ENCODE measurements around the gene SOX12.

Gene SOX12

GRCh38 chr20:301886-302848 is 23.2 kb upstream of the SOX12 start:
- no peak for DNase-seq

DNA sequence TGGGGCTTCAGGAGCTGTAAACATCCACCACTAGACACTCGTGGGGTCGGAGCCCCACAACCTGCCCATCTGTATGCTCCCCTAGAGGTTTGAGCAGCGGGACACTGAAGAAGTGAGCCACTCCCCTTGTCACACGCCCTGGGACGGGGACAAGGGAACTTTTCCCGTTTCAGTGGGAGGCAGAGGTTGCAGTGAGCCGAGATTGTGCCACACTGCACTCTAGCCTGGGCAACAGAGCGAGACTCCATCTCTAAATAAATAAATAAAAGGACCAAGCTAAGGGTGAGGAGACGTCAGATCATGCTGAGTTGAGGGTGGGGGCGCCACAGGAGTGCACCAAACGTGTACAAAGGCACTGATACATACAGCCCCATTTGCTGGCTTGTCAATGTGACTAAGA is 19.6 kb upstream of the SOX12 start:
- no peak for DNase-seq

DNA sequence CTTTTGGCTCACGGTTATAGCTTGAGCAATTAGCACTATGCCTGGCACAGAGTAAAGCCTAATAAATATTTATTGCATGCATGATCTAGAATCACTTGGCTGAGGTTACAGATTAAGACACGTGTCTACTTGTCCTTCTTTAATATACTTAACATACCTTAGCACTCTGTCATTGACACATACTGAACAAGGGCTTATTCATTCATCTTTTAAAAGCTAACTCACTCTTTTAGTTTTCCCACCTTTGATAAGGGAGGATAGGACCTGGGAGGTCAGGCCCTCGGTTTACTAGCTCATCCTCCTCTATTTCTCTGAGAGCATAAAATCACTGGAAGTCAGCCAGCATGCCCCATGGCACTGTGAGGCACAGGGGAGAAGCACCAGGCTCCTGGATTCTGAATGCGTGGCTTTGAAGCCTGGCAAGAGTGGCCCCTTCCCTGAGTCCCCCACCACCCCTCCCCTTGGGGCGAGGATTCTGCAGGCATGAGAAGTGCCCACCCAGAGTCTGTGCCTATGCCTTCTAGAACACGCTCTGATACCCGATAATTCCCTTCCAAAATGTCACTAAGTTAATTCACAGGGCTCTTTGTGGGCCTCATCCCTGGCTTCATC is 16.8 kb upstream of the SOX12 start:
- no peak for DNase-seq

GRCh38 chr20:309306-309840 is 16.0 kb upstream of the SOX12 start:
- DNase-seq = no peak

GRCh38 chr20:309841-310644 is 15.3 kb upstream of the SOX12 start:
- DNase-seq = peak; percentile 83 to 93 (median 90)

- no peak for DNase-seq
These were observed 14.7 kb upstream of the SOX12 start for GRCh38 chr20:310645-311044.

DNA sequence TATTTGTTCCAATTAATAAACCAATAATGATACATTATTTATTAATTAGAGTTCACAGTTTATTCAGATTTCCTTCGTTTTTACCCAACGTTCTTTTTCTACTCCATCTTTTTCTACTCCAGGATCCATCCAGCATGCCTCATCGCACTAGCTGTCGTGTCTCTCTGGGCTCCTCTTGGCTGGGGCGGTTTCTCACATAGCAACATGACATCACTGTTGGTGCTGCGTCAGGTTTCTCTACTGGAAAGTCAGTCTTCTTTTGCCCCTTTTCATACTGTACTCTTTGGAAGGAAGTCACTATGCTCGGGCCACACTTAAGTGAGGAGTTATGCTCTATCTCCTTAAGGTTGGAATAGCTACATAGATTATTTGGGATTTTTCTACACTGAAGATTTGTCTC is 13.7 kb upstream of the SOX12 start:
- no peak for DNase-seq

DNA sequence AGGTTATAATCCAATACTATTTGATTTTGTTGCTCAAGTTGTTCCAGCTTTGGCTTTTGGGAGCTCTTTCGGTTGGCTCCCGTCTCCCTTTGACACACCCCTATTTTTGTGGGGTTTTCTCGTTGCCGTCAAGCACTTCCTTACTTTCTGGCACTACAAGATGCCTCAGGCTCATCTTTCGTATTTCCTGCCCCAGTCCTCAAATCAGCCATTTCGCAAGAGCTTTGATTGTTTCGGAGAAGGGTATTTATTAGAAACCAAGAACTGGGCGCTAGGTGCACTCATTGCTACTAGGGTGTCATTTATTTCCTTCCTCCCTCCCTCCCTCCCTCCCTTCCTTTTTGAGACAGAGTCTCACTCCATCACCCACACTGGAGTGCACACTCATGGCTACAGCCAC is 13.3 kb upstream of the SOX12 start:
- no peak for DNase-seq

- DNase-seq = no peak
These were observed 12.5 kb upstream of the SOX12 start for GRCh38 chr20:312866-313265.

DNA sequence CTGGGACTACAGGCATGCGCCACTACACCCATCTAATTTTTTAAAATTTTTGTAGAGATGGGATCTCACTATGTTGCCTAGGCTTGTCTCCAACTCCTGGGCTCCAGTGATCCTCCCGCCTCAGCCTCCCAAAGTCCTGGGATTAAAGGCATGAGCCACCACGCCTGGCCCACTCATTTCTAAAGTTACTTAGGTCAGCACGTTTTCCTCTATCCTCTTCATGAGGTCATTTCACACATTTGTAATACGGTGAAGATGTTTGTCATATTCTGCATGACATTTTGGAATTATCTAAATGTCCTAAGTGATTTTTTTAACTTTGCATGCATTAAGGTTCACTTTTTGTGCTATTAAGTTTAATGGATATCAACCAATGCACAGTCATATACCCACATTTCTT is 11.9 kb upstream of the SOX12 start:
- peak in 1 of 3 donors; percentile 37 for DNase-seq

- peak in 2 of 3 donors; percentile 44 to 71 for DNase-seq
These were observed 11.4 kb upstream of the SOX12 start for GRCh38 chr20:313948-314347.

DNA sequence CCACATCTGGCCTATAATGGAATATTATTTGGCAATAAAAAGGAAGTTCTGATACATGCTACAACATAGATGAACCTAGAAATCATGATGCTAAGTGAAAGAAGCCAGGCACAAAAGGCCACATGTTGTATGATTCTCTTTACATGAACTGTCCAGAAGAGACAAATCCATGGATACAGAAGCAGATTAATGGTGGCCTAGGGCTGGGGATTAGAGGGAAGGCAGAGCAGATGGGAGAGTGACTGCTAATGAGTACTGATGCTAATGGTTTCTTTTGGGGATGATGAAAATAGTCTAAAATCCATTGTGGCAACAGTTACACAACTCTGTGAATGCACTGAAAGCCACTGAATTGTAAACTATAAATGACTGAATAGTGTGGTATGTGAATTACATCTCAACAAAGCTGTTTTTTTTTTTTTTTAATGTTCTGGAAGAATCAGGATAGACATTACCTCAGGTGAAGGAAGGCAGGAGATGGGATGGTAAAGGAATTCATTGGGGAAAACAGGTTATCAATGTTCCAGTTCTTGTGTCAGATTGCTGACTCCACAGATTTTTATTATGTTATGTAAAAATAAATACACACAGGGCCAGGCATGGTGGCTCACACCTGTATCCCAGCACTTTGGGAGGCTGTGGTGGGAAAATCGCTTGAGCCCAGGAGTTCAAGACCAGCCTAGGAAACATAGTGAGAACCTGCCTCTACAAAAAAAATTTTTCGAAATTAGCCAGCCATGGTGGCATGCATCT is 8.9 kb upstream of the SOX12 start:
- DNase-seq = no peak

GRCh38 chr20:324177-325044 is 941 bp upstream of the SOX12 start:
- peak; percentile 86 to 95 (median 91) for DNase-seq

DNA sequence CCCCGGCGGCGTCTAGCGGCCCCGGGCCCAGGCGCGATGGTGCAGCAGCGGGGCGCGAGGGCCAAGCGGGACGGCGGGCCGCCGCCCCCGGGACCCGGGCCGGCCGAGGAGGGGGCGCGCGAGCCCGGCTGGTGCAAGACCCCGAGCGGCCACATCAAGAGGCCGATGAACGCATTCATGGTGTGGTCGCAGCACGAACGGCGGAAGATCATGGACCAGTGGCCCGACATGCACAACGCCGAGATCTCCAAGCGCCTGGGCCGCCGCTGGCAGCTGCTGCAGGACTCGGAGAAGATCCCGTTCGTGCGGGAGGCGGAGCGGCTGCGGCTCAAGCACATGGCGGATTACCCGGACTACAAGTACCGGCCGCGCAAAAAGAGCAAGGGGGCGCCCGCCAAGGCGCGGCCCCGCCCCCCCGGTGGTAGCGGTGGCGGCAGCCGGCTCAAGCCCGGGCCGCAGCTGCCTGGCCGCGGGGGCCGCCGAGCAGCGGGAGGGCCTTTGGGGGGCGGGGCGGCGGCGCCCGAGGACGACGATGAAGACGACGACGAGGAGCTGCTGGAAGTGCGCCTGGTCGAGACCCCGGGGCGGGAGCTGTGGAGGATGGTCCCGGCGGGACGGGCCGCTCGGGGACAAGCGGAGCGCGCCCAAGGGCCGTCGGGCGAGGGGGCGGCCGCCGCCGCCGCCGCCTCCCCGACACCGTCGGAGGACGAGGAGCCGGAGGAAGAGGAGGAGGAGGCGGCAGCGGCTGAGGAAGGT is 715 bp downstream of the SOX12 start:
- peak; percentile 25 to 59 (median 47) for DNase-seq

- DNase-seq = no peak
These were observed 1.4 kb downstream of the SOX12 start for GRCh38 chr20:326645-327185.

DNA sequence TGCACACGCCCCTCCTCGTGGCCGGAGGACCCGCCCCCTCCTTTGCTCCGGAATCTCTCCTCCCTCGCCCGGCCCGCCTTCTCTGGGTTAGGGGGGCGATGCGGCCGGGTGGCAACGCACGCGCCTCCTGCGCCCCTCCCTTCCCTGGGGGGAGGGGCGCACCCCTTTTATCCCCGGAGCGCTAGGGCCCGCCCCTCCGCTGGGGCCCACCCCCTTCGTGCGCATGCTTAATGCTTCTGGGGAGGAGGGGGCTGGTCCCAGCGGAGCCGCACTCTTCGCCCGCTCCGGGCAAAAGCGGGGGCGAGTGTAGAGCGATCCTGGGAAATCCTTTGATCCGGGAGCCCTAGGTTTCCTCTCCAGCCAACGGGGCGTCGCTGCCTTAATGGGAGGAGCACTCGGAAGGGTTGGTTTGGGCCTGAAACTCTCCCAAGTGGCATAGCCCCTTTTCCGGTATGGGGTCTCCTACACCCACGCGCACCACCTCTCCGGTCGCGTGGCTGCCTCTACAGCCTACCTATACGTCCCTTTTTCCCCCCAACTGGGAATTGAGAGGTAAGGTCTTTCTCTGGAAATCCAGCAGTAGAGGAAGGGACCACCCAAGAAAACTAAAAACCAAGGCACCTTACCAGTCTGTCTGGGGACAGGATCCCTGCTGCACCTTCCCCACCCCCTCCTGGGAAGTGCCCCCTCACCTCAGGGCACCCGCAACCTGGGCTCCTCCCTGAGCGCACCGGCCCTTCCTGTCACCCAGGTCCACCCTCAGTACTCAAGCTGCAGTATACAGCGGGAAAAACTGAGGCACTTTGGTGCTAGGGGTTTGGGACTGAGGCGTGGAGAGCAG is 2.1 kb downstream of the SOX12 start:
- DNase-seq = peak; percentile 52 to 81 (median 58)

DNA sequence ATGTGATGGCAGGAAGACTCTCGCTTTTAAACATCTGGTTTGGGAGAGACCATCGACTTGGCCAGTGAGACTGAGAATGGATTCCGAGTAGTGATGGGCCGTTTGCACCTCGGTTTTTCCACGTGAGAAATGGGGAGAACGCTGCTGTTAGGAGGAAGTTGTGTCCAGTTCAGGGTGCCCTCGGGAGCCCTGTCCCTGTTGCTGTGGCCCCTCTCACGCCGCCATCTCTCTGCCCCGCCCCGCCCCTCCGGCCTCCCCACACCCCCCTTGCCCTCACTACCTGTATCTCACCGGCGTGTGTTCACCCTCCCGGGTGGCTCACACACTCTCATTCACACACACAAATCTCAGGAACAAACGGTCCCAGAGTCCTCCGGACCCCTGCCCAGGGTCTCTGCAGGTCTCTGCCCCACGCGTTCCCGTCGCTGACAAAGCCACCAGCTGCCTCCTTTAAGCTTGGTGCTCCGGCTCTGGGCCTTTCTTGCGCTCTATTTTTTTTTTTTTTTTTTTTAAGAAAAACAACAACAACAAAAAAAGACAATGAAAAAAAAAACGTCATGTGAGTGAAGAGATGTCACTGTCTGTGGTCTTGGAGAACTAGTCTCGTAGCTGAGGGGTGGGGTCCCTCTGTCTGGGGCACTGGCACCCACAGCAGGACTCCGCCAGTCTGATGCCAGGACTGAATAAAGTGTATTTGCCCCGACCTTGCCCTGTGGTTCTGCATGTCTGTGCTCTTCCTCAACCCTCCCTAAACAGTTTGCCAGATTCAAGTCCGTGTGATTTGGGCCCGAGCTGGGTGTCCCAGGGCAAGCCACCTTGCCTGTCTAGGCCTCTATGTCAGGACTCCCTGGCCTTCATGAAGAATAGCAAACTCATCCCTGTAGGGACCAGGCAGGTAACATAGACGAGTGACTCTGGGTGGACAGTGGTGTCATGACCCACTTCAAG is 2.9 kb downstream of the SOX12 start:
- DNase-seq = no peak

Measured in suppressor macrophage treated with lipopolysaccharide for 1 hour (primary cell).